HG02623 (cell line): ENCODE results near the gene SELPLG.
"Not testable (repeated sequence)": the region's sequence is repeated elsewhere in the genome, so short reads cannot be mapped to it uniquely, and the experiment has no call there.

Experiments
- ATAC-seq: cut with Tn5 transposase; IDR thresholded peaks from one replicate; pipeline ENCODE4 v1.9.1; 2021; ENCODE audit warnings: moderate library complexity; ENCODE audit not compliant: unreplicated experiment

The SELPLG gene

GRCh38 chr12:108575199-108575912 lies 58.3 kb downstream of the SELPLG start:
- no peak for ATAC-seq

GRCh38 chr12:108574276-108574675 lies 59.4 kb downstream of the SELPLG start:
- ATAC-seq: not testable (repeated sequence)

- ATAC-seq: no peak
Measured at GRCh38 chr12:108573317-108573716, 60.4 kb downstream of the SELPLG start.

- no peak for ATAC-seq
Measured at GRCh38 chr12:108572166-108572790, 61.4 kb downstream of the SELPLG start.
